ENCODE results near the gene APC.

Gene APC

GRCh38 chr5:112784726-112785125 is 47.0 kb downstream of the APC start:
- DNase-seq (ENCODE audit: low read depth), result no peak

DNA sequence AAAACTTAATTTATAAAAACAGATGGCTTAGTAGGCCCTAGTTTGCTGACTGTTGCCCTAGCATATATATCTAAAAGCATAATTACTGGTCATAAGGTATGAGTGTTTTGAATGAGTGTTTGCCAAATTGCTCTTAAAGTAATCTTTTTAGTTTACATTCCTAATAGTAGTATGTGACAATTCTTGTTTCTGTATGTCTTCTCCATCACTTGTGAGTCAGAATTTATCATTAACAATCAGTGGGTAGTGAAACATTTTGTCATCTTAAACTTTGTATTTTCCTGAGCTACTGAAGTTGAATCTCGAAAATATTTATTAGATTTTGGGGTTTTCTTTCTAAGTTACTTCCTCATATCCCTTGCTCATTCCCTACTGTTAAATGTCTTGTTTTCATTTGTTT is 49.6 kb downstream of the APC start:
- DNase-seq (ENCODE audit: low read depth), result peak; percentile 69

- peak; percentile 23 for DNase-seq (ENCODE audit: low read depth)
These were observed 50.2 kb downstream of the APC start for GRCh38 chr5:112787896-112788295.

DNA sequence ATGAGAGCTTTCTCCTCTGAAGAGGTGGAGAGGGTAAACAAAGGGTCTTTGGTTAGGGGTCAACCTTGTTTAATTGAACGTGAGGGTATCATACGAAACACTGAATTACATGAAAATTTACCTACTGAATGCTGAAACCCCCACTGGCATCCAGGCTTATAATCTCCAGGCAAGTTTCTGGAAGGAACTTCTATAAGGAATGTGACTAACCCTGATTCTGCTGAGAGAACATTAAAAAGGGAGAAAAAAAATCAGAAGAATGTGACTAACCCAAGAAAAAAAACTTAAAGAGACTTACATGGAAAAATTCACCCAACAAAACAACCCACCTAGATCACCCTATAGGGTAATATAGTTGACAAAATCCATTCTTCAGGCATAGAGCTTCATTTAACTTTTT is 55.5 kb downstream of the APC start:
- no peak for DNase-seq (ENCODE audit: low read depth)

DNA sequence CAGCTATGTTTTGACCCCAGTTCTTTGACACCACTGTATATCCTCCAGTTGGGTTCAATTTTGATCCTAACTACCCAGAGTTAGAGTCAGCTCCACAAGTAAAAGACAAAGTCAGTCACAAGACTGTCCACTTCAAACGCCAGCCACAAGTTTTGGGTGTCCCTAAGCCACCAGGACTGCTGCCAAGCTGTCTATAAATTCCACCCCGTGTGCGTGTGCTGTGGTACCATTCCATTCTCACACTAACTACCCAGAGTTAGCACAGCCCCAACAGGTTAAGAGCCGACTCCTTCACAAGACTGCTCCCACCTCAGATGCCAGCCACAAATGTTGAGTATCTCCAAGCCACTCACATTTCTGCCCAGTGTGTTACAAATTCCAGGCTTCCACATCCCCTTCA is 56.7 kb downstream of the APC start:
- DNase-seq (ENCODE audit: low read depth), result no peak

GRCh38 chr5:112795342-112795741 is 57.7 kb downstream of the APC start:
- no peak for DNase-seq (ENCODE audit: low read depth)

DNA sequence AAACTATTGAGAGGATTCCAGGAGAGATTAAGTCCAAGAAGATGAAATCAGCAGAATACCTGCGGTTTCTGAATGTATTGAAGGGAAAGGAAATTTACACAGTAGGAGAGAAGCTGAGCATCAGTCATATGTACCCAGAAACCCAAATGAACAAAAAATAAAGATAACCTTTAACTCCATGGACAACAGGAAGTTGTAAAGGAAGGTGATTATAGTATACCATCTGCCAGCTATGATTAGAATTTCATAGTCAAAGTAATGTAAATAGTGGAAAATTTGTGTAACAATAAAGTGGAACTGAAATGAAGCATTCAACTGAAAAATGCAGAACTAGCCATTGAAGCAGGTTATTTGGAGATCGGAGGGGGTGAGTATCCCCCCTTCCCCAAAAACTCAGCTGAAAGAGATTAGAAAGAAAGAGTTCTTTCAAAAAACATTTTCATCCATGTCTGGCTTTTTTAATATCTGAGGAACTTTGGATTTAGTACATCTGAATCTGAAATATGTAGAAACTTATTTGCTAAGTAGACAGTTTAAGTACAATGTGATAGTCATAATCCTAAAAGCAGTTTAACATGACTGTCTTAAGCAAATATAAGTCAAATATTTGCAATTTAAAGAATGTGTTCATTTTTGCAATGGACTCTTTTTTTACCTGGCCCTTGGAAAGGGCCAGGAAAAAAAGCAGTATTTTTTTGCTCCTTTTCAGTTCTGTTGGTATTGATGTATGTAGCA is 58.4 kb downstream of the APC start:
- DNase-seq (ENCODE audit: low read depth), result no peak

DNA sequence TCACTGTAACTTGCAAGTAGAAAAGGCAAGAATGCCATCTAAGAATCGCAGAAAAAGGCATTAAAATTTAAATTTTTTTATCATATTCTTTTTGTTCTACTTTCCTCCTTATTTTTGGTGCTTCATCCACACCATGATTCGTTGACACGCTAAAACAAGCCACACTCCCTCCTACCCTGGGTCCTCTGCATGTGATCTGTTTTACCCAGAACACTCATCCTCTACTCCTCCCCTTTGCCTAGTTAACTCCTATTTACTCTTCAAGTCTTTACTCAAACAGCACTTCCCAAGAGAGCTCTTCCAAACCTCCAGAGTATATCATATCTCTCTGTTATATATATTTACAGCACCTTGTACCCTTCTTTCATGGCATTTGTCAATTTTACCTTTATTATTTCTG is 62.0 kb downstream of the APC start:
- DNase-seq (ENCODE audit: low read depth), result no peak

- no peak for DNase-seq (ENCODE audit: low read depth)
These were observed 63.2 kb downstream of the APC start for GRCh38 chr5:112800891-112801290.

- no peak for DNase-seq (ENCODE audit: low read depth)
These were observed 73.3 kb downstream of the APC start for GRCh38 chr5:112811023-112811422.

GRCh38 chr5:112812549-112812948 is 74.9 kb downstream of the APC start:
- no peak for DNase-seq (ENCODE audit: low read depth)

- DNase-seq (ENCODE audit: low read depth), result no peak
These were observed 82.6 kb downstream of the APC start for GRCh38 chr5:112820246-112820645.

GRCh38 chr5:112822456-112822855 is 84.8 kb downstream of the APC start:
- no peak for DNase-seq (ENCODE audit: low read depth)

DNA sequence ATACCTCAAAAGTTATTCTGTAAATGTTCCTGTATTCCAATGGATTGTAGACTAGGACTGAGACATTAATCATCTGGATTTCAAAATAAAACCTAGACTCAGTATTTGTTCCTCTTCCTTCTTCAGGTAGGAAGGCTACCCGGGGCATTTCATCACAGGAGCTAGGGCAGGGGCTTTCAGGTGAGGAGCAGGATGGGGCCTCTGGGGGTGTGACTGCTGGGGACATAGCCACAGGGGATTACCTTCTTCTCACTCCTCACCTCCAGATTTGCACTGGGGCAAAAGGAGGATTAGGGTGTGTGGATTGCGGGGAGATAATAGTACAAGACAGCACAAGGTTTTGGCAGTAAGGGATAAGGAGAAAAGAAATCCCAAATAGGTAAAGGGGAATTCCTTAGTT is 85.5 kb downstream of the APC start:
- no peak for DNase-seq (ENCODE audit: low read depth)

DNA sequence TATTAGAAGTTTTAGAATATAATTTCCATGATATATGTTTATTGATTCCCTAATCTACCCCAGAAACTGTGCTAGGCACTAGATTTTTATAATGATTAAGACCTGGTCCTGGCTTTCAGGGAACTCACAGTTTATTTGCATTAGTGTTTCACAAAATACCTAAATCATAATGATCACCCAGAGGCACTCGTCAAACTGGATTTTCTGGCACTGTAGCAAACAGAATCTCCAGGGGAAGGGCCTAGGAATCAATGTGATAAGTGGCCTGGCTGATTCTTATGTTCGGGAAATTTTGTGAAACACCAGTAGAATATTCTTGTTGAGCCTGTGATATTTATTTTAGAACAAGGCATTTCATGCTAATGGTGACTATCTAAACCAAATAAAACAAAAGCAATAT is 86.0 kb downstream of the APC start:
- DNase-seq (ENCODE audit: low read depth), result no peak

GRCh38 chr5:112824197-112824596 is 86.5 kb downstream of the APC start:
- DNase-seq (ENCODE audit: low read depth), result no peak

GRCh38 chr5:112830378-112830777 is 92.7 kb downstream of the APC start:
- no peak for DNase-seq (ENCODE audit: low read depth)

DNA sequence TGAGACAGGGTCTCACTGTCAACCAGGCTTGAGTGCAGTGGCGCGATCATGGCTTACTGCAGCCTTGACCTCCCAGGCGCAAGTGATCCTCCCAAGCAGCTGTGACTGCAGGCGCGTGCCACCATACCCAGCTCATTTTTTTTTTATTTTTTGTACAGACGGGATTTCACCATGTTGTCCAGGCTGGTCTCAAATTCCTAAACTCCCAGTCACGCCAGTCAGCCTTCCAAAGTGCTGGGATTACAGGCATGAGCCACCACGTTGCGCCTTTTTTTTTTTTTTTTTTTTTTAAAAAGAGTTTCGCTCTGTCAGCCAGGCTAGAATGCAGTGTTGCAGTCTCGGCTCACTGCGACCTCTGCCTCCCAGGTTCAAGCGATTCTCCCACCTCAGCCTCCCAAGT is 96.3 kb downstream of the APC start:
- DNase-seq (ENCODE audit: low read depth), result no peak

DNA sequence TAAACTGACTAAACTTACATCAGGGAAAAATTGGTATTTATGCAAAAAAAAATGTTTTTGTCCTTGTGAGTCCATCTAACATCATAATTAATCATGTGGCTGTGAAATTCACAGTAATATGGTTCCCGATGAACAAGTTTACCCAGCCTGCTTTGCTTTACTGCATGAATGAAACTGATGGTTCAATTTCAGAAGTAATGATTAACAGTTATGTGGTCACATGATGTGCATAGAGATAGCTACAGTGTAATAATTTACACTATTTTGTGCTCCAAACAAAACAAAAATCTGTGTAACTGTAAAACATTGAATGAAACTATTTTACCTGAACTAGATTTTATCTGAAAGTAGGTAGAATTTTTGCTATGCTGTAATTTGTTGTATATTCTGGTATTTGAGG is 106.8 kb downstream of the APC start:
- DNase-seq (ENCODE audit: low read depth), result no peak

- no peak for DNase-seq (ENCODE audit: low read depth)
These were observed 108.9 kb downstream of the APC start for GRCh38 chr5:112846556-112846955.

GRCh38 chr5:112847306-112847705 is 109.6 kb downstream of the APC start:
- no peak for DNase-seq (ENCODE audit: low read depth)

DNA sequence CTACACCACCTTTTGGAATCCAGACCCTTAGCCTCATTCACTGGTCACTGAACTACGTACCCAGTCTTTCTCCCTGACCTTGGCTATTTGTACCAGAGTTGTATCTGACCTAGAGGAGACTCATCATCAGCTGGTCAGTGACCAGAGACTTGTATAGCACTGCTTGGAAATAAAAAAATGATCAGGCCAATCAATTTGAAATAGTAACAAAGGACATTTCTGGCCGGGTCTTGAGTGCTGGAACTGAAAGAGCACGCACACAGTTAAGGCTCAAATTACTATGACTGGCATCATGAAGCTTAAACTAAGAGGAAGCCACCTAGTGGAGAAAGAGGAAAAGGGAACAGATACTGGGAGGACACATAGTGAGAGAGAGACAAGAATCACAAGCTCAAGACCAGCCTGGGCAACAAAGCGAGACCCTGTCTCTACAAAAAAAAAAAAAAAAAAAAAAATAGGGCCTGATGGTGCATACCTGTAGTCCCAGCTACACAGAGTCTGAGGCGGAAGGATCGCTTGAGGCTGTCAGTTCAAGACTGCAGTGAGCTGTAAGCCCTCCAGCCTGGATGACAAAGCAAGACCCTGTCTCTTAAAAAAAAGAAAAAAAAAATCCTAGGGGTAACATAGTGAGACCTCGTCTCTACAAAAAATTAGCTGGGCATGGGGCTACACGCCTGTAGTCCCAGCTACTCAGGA is 110.6 kb downstream of the APC start:
- peak; percentile 83 for DNase-seq (ENCODE audit: low read depth)

GRCh38 chr5:112849912-112850311 is 112.2 kb downstream of the APC start:
- DNase-seq (ENCODE audit: low read depth), result no peak

DNA sequence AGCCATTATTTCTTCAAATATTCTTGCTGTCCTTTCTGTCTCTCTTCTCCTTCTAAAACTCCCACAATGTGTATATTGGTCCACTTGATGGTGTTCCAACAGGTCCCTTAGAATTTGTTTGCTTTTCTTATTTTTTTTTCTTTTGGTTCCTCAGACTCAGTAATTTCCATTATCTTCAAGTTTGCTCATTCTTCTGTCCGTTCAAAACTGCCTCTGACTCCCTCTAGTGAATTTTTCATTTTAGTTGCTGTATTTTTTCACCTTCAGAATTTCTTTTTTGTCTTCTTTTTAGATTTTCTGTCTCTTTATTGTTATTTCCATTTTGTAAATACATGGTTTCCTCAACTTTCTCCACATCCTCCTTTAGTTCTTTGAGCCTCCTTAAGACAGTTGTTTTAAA is 117.0 kb downstream of the APC start:
- peak; percentile 8 for DNase-seq (ENCODE audit: low read depth)
